NCI-H2081 (cell line): Measurements from ENCODE around the gene FAM78B.

Experiments
- DNase-seq, 2 experiments: peaks; one replicate each; lab custom pipeline; 2025; lab: John Stamatoyannopoulos, UW

FAM78B gene

GRCh38 chr1:166166698-166167571 lies at the start of gene FAM78B:
FAM78B (minus strand) TSS chr1:166167001; CDS start chr1:166166248, 753 bp downstream.
- peak; percentile 84 to 85 for DNase-seq

DNA sequence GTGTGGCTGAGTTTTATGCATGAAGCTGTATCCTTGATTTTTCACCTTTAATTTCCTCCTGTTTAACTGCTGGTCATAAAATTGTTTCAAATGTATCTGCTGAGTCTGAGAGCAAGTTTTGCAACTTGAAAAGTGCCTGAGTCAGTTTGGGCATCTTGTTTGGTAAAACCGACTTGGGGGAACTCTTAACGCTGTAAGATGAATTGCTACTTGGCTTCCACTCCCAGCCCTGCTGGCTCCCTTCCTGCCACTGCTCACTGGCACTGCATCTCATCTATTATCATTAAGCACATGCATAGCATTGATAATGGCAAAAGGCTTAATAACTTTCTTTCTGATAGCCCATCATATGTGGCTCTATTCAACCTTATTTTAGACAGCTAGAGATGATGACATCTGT lies 35.7 kb upstream of the FAM78B start:
- no peak for DNase-seq

- no peak for DNase-seq
Observed at GRCh38 chr1:166200743-166201142, 33.9 kb upstream of the FAM78B start.

- no peak for DNase-seq
Observed at GRCh38 chr1:166197597-166197996, 30.8 kb upstream of the FAM78B start.

GRCh38 chr1:166197141-166197540 lies 30.3 kb upstream of the FAM78B start:
- no peak for DNase-seq

GRCh38 chr1:166193057-166193698 lies 26.4 kb upstream of the FAM78B start:
- DNase-seq, result no peak

DNA sequence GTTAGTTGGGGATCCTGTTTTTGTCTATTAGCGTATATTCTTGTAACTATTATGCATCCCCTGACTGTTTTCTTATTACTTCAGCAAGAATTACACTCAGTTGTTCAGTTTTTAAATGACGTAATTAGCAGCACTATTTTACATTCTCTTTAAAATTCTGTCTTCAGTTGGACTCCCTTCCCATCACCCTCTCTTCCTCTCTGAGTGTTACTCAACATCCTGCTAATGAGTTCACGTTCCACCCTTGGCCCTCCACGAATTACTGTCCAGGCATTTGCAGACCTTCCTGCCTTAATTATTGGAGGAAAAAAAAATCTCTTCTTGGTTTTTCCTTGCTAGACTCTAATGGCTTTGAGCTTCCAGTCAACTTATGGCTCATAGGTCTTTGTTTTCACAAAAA lies 23.6 kb upstream of the FAM78B start:
- no peak for DNase-seq

- DNase-seq, result no peak
Observed at GRCh38 chr1:166189126-166189525, 22.3 kb upstream of the FAM78B start.

- DNase-seq, result no peak
Observed at GRCh38 chr1:166185526-166185925, 18.7 kb upstream of the FAM78B start.

GRCh38 chr1:166184897-166185296 lies 18.1 kb upstream of the FAM78B start:
- DNase-seq, result no peak

DNA sequence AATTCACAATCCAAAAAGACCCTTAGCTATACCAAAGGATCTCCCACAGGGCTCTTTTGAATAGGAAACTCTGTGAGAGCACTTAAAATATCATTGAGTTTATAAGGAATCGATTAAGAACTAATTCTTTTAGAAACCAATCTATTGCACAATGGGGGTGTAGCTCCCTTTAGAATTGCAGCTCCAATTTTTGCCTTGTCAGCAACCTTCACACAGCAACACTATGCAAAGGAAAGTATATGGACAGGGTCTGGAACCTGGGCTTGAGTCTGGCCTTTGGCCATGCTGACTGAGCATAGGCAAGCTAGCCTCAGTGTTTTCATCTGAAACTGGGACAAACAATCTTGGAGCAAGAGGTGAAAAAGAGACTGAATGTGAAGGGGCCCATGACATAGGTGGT lies 17.2 kb upstream of the FAM78B start:
- no peak for DNase-seq

GRCh38 chr1:166182281-166182680 lies 15.5 kb upstream of the FAM78B start:
- no peak for DNase-seq

DNA sequence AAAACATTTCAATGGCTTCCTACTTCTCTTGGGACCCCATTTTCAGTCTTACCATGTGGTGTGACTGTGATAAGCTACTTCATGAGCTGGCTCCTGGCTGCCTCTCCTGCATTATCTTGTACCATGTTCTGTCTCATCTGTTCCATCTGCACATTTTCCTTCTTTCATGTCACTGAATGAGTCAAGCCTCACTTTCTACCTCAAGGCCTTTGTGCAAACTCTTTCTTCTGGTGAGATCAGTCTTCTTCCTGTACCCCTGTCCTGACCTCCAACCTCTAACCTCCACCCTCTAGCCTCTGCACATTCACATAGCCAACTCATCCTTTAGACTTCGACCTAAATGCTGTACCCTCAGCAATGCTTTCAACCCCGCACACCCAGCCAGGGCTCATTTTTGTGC lies 9.6 kb upstream of the FAM78B start:
- no peak for DNase-seq

DNA sequence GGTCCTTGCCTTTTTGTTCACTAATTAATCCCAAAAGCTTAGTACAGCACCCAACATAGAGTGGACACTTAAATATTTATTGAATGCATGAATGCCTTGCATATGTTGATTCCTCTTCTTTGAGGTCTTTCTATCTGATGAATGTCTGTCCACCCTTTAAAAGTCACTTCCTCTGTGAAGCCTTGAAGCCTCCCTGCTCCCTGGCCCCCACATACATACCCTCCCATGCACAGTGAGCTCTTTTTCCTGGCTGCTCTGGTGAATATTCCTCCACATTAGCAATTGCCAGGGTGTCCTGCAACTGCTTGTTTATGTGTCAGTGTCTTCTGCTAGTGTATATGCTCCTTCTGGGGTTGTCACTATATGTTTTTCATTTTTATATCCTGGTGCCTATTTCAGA lies 8.2 kb upstream of the FAM78B start:
- DNase-seq, result no peak

DNA sequence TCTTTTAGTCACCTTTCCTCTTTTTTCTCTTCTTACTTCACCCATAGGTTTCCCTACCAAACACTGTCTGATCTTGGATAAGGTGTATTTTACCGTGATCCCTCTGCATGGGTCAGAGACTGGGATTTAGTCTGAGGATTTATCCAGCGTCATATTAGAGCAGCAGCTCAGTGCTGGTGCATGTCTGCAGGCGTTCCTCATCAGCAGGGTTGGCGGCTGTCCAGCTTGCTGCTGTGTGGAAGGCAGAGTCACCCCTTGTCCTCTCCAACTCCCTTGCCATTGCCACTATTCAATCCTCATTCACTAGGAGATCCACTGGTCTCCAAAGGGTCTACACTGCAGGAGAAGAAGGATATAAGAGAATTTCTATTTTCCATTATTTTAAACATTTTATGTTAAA lies 7.3 kb upstream of the FAM78B start:
- DNase-seq, result peak in 1 of 2 experiments; percentile 13

GRCh38 chr1:166172106-166172505 lies 5.3 kb upstream of the FAM78B start:
- no peak for DNase-seq

- no peak for DNase-seq
Observed at GRCh38 chr1:166170726-166171125, 3.9 kb upstream of the FAM78B start.

GRCh38 chr1:166170075-166170474 lies 3.3 kb upstream of the FAM78B start:
- DNase-seq, result no peak

- no peak for DNase-seq
Observed at GRCh38 chr1:166169182-166169581, 2.4 kb upstream of the FAM78B start.

- peak; percentile 35 to 36 for DNase-seq
Observed at GRCh38 chr1:166167572-166167925, 748 bp upstream of the FAM78B start.

GRCh38 chr1:166166329-166166697 lies 488 bp downstream of the FAM78B start:
- DNase-seq, result peak in 1 of 2 experiments; percentile 41

DNA sequence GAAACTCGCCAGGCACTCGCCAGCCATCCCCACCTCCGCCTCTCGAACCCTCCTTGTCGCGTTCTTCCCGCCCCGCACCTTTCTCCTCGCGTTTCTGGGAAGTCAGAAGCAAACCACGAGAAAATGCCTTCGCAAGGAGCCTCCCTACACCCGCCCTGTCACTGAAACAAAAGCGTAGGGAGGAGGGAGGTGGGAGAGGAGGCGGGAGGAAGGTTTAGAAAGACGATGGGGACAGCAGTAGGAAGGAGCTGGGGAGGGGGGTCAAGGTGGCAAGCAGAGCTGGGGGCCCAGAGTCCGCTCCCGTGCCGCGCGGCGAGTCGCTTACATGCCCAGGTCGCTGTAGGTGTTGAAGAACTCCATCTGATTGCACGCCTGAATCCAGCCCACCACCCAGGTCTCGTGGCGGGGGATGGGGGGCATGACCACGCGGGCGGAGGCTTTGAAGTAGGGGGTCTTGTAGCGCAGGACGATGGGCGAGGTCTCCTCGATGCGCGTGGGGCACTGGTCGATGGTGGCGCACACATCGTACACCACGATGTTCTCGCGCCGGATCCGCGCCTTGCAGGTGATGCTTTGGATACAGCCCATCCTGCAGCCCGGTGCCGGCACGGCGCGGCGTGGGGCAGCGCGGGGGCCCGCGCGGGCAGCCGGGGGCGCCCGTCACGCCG lies 1.0 kb downstream of the FAM78B start:
- no peak for DNase-seq
